Epithelial cell of proximal tubule (primary cell): ENCODE results near the gene VRK1. TPM values are rescaled to one million over a fixed set of nuclear protein-coding genes. Genes with fewer than 3 reads are reported as not detected.

ENCODE experiments used
- DNase-seq: peaks from one replicate; pipeline ENCODE4 v3.0.0-alpha.2; 2011; ENCODE audit warnings: low read depth
- H3K4me3 ChIP-seq: 2 replicates; pipeline ENCODE4 v1.5.1; 2011; ENCODE audit warnings: low read depth, mild to moderate bottlenecking, low read length
- total RNA-seq: library from RNA; depleted of rRNA; stranded (reverse); fragments of >200 nt; gene quantifications from 2 replicates; pipeline ENCODE4 v1.2.3, GENCODE V29; 2015
- TF ChIP-seq, protein P1 (sequence below): conservative IDR thresholded peaks from 2 replicates; pipeline ENCODE4 v1.5.1; 2012; ENCODE audit warnings: low read depth, mild to moderate bottlenecking, low read length

Gene VRK1
- total RNA-seq, 1 donor from 2014 or later = 47.3 TPM

DNA sequence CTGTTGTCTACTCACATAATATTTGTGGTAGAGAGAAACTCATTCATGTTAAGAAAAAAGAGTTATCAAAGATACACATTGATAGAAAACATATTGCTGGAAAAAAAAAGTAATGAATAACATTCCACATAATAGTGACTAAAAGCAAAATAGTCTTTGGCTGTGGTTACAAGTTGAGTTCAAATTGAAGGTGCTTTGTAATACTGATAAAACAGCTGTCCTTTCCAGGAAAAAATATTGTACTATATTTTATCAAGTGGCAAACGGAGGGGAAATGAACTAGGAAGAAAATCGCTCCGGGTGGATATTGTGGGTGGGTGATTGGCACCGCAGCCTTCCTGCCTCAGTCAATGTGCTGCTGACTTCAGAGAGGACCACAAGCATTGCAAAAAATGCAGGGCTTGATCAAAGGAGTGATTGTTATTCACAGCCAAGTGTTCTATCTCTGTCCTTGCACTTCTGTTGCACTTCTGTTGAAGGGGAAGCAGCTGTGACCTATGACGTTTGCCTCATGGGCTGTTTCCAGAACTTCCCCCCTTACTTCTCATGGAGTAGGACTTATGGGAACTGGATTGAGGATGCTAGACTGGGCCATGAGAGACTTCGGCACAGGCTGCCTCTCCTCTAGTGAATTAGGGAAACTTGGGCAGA is 114.4 kb downstream of the VRK1 start:
- no peak for DNase-seq
- no peak overlapping the region for H3K4me3 ChIP-seq
- TF ChIP-seq, protein P1, sequence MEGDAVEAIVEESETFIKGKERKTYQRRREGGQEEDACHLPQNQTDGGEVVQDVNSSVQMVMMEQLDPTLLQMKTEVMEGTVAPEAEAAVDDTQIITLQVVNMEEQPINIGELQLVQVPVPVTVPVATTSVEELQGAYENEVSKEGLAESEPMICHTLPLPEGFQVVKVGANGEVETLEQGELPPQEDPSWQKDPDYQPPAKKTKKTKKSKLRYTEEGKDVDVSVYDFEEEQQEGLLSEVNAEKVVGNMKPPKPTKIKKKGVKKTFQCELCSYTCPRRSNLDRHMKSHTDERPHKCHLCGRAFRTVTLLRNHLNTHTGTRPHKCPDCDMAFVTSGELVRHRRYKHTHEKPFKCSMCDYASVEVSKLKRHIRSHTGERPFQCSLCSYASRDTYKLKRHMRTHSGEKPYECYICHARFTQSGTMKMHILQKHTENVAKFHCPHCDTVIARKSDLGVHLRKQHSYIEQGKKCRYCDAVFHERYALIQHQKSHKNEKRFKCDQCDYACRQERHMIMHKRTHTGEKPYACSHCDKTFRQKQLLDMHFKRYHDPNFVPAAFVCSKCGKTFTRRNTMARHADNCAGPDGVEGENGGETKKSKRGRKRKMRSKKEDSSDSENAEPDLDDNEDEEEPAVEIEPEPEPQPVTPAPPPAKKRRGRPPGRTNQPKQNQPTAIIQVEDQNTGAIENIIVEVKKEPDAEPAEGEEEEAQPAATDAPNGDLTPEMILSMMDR = no peak

DNA sequence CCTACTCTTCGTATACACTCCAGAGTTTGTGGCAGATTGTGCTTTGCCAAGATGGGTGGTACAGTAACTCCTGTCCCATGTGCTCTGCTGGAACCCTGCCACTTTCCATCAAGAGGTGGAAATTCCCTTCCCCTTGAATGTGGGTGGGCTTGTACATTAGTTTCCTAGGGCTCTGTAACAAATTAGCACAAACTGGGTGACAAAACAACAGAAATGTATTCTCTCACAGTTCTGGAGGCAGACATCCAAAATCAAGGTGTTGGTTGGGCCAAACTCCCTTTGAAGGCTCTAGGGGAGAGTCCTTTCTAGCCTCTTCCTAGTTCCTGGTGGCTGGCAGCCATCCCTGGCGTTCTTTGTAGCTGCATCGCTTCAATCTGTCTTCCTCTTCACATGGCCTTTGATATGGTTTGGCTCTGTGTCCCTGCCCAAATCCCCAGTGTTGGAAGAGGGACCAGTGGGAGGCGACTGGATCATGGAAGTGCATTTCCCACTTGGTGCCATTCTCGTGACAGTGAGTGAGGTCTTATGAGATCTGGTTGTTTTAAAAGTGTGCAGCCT is 117.5 kb downstream of the VRK1 start:
- TF ChIP-seq, protein P1 = no peak
- DNase-seq = no peak
- no peak overlapping the region for H3K4me3 ChIP-seq

DNA sequence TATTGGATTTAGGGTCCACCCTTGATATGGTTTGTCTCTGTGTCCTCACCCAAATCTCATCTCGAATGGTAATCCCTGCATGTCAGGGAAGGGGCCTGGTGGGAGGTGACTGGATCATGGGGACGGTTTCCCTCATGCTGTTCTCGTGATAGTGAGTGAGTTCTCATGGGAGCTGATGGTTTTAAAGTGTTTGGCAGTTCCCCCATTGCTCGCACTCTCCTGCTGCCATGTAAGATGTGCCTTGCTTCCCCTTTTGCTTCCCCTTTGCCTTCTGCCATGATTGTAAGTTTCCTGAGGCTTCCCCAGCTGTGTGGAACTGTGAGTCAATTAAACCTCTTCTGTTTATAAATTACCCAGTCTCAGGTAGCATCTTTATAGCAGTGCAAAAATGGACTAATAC is 118.3 kb downstream of the VRK1 start:
- DNase-seq = no peak
- no peak overlapping the region for H3K4me3 ChIP-seq
- TF ChIP-seq, protein P1 = no peak

DNA sequence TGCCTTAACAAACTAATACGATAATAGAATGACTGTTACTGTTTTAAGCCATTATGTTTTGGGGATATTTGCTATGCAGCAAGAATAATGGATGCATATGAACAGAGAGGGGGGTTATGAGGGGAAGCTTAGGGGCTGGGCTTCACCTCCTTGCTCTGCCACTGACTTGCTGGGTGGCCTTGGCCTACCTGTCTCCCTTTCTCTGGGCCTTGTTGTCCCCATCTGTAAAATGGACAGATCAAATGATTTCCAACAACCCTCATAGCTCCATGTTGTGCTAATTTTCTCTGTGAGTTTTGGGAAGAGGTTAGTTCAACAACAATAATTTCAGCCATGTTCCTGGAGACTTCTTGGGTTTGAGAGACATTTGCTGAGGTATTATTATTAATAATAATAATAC is 119.6 kb downstream of the VRK1 start:
- H3K4me3 ChIP-seq = no peak overlapping the region
- DNase-seq = no peak
- TF ChIP-seq, protein P1 = no peak

DNA sequence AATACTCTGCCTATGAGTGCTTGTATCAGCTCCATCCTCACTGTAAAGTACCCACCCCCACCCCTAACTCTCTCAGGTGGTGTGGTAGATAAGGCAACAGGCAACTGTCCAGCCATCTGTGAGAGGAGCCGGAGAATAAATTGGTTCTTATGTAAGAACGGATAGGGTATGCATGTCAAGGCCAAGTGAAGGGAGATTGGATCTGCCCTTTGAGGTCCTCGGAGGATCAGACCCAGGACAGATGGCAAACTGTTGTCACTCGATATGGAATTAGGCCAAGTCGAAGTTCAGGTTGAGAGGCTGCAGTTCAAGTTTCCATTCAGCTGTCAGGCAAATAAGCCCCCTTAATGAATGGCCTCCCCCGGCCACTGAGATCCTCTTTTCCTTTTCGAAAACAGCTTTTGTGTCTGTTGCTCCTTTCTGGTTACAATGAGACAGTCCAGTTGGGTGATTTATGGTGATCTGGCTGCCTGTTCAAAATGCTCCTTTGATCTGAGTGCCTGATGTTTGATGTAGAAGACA is 120.3 kb downstream of the VRK1 start:
- no peak for DNase-seq
- TF ChIP-seq, protein P1 = no peak

DNA sequence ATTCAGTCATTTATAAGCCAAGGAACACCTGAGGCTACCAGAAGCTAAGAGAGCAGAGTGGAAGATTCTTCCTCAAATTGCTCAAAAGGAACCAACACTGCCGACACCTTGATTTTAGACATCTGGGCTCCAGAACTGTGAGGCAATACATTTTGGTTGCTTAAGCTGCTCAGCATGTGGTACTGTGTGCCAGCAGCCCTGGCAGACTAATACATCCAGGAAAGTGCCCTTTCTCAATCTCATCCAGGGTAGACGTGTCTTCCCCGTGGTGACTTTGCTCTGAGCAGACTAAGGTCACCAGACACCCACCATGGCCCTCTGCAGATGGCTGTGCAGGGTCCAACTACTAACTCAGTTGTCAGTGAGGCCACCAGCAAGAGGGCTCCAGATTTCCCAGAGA is 122.8 kb downstream of the VRK1 start:
- TF ChIP-seq, protein P1 = no peak
- DNase-seq = no peak
- no peak overlapping the region for H3K4me3 ChIP-seq

More for the DNA sequence above, 120.3 kb downstream of the VRK1 start:
- no peak overlapping the region for H3K4me3 ChIP-seq

DNA sequence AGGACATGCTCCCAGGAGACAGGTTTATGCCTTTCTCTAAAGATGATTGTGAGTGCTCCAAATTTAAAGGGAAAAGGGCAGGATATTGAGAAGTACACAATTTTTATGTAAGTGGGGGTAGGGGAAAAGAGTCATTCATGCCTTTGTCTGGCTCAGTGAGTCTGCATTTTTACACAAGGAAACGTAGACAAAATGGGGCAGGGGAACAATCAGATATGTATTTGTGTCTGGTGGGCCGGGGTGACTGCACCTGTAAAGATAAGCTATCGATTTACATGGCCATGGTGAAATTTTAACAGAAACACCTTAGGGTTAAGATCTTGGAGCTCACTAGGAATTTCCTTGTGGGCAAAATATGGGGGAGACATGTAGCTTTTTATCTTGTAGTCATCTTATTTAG is 123.6 kb downstream of the VRK1 start:
- TF ChIP-seq, protein P1 = no peak
- no peak overlapping the region for H3K4me3 ChIP-seq
- DNase-seq = no peak
